ENCODE data around the gene BATF3. TPM values are rescaled to one million over a fixed set of nuclear protein-coding genes. Genes with fewer than 3 reads are reported as not detected.

BATF3 gene
- total and polyA plus RNA-seq, 2 of the 4 experiments (the other 2 are of a cell fraction), result 1.6 to 3.9 TPM

DNA sequence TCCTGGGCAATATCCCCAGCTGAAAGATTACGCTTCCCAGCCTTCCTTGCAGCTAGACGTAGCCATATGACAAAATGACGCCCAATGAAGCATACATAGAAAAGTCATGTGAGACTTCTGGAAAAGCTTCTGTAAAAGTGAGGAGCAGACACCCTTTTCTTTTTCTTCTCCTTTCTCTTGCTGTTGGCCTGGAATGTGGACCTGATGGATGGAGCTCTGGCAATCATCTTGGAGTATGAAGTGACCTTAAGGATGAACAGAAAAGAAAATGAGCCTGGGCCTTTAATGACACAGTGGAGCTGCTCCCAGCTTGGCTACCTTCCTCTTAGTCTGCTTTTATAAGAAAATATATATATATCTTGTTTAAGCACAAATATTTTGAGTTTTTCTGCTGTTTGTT lies 24.8 kb downstream of the BATF3 start:
- no peaks in the 10 kb centered on the region for H3K79me1 ChIP-seq (ENCODE audit: low read depth in 1 of 2, low read length in 2 of 2)
- H3K4me3 ChIP-seq (ENCODE audit: insufficient read depth, low read depth, low read length), result no peak overlapping the region
- ATAC-seq (ENCODE audit: low read depth) (no peak), DNase-seq (no peak)
- no peaks in the 10 kb centered on the region; the same call in 1 of the 2 replicates for H4K20me1 ChIP-seq (ENCODE audit: insufficient read depth, low read length)
- WGBS, 2 experiments (ENCODE audit: extremely low coverage in 2 of 2, insufficient read length in 1 of 2), result 60% methylated on average over 1 of the region's 3 CpGs; no CpG with 5 or more reads in 1 of the 2 experiments
- 0 out of 2 replicates have a peak overlapping the region, but pooled peaks have one; percentile 33 for H3K23ac ChIP-seq (ENCODE audit: low read depth, low read length)
- H2BK5ac ChIP-seq (ENCODE audit: low read depth, low read length, poor library complexity, severe bottlenecking), result no peak overlapping the region
- peaks cover 8% of the 10 kb centered on the region for H3K4me1 ChIP-seq (ENCODE audit: control insufficient read depth, insufficient read depth, low read length)
- no peak overlapping the region for H3K4ac ChIP-seq (ENCODE audit: low read depth, low read length)
- ChIA-PET CTCF (no interaction called here), POLR2A (ENCODE audit: unreplicated experiment) (no interaction called here)
- H4K91ac ChIP-seq (ENCODE audit: insufficient read depth, low read depth, low read length), result no peak overlapping the region
- H3K56ac ChIP-seq (ENCODE audit: extremely low read depth, insufficient read depth, low read length), result no peak overlapping the region
- no TSS peak for BruUV-seq (replicated peaks)
- H2AFZ ChIP-seq (replicated peaks; ENCODE audit: low read length, poor library complexity), result no peak overlapping the region
- H2BK120ac ChIP-seq (ENCODE audit: low read depth, low read length), result no peak overlapping the region
- no peak overlapping the region for H4K8ac ChIP-seq (ENCODE audit: low read depth in 2 of 2, low read length in 2 of 2)
- H3K4me2 ChIP-seq (ENCODE audit: low read depth, low read length), result no peak overlapping the region
- dilution Hi-C loops (cut with HindIII; ENCODE audit: low sequenced_read_pairs, unreplicated experiment), result no loop called here
- in situ Hi-C loops (cut with MboI; ENCODE audit: low sequenced_read_pairs), result loop anchor here (25.0 kb wide), 1 partner anchor 312 kb away; no protein-coding TSS in a partner anchor
- H3K18ac ChIP-seq (ENCODE audit: low read depth, low read length), result no peak overlapping the region
- H2AK5ac ChIP-seq (ENCODE audit: low read depth, low read length), result no peak overlapping the region
- H3K14ac ChIP-seq (replicated peaks; ENCODE audit: low read depth, low read length), result no peak overlapping the region
- H3K36me3 ChIP-seq (ENCODE audit: control insufficient read depth, insufficient read depth, low read length), result no peaks in the 10 kb centered on the region
- H3K27me3 ChIP-seq (ENCODE audit: control insufficient read depth, insufficient read depth, low read length), result peaks cover 2% of the 10 kb centered on the region; the same call in 1 of the 2 replicates
- no peak overlapping the region for H4K5ac ChIP-seq (ENCODE audit: low read depth, low read length)
- H3K9me1 ChIP-seq (ENCODE audit: insufficient read depth, low read length), result peaks cover 3% of the 10 kb centered on the region; the same call in 1 of the 2 replicates
- intact Hi-C loops (cut with micrococcal nuclease), result no loop called here
- H2BK20ac ChIP-seq (ENCODE audit: low read depth, low read length), result no peak overlapping the region
- TF ChIP-seq RCOR1 (IDR thresholded peaks at IDR 0.05; ENCODE audit: insufficient replicate concordance, low read length) (no peak), RFX5 (IDR thresholded peaks at IDR 0.05; ENCODE audit: low read depth, low read length) (no peak), MAFK (IDR thresholded peaks at IDR 0.05; ENCODE audit: low read depth, low read length) (no peak), NFE2L2 (IDR thresholded peaks at IDR 0.05; ENCODE audit: low read depth, low read length) (no peak), SMC3 (IDR thresholded peaks at IDR 0.05; ENCODE audit: low read depth, low read length) (no peak), MAZ (IDR thresholded peaks at IDR 0.05; ENCODE audit: borderline replicate concordance, low read depth, low read length) (no peak), MXI1 (IDR thresholded peaks at IDR 0.05; ENCODE audit: borderline replicate concordance, low read depth, low read length) (no peak), CEBPB (IDR thresholded peaks at IDR 0.05; ENCODE audit: low read depth, low read length) (no peak), FOS (IDR thresholded peaks at IDR 0.05; ENCODE audit: low read depth, low read length) (no peak), BHLHE40 (IDR thresholded peaks at IDR 0.05; ENCODE audit: low read depth, low read length) (no peak), POLR2A (IDR thresholded peaks at IDR 0.05; ENCODE audit: low read depth, low read length) (no peak), RAD21 (IDR thresholded peaks at IDR 0.05; ENCODE audit: low read length) (no peak), CHD1 (IDR thresholded peaks at IDR 0.05; ENCODE audit: low read depth, low read length) (no peak)
- TF ChIP-seq, protein P1, sequence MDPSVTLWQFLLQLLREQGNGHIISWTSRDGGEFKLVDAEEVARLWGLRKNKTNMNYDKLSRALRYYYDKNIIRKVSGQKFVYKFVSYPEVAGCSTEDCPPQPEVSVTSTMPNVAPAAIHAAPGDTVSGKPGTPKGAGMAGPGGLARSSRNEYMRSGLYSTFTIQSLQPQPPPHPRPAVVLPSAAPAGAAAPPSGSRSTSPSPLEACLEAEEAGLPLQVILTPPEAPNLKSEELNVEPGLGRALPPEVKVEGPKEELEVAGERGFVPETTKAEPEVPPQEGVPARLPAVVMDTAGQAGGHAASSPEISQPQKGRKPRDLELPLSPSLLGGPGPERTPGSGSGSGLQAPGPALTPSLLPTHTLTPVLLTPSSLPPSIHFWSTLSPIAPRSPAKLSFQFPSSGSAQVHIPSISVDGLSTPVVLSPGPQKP (IDR thresholded peaks at IDR 0.05; ENCODE audit: borderline replicate concordance, low read depth, low read length), result no peak
- TF ChIP-seq, protein P2, sequence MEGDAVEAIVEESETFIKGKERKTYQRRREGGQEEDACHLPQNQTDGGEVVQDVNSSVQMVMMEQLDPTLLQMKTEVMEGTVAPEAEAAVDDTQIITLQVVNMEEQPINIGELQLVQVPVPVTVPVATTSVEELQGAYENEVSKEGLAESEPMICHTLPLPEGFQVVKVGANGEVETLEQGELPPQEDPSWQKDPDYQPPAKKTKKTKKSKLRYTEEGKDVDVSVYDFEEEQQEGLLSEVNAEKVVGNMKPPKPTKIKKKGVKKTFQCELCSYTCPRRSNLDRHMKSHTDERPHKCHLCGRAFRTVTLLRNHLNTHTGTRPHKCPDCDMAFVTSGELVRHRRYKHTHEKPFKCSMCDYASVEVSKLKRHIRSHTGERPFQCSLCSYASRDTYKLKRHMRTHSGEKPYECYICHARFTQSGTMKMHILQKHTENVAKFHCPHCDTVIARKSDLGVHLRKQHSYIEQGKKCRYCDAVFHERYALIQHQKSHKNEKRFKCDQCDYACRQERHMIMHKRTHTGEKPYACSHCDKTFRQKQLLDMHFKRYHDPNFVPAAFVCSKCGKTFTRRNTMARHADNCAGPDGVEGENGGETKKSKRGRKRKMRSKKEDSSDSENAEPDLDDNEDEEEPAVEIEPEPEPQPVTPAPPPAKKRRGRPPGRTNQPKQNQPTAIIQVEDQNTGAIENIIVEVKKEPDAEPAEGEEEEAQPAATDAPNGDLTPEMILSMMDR (conservative IDR thresholded peaks at IDR 0.05; ENCODE audit: low read depth, low read length), result no peak
- TF ChIP-seq, protein P3, sequence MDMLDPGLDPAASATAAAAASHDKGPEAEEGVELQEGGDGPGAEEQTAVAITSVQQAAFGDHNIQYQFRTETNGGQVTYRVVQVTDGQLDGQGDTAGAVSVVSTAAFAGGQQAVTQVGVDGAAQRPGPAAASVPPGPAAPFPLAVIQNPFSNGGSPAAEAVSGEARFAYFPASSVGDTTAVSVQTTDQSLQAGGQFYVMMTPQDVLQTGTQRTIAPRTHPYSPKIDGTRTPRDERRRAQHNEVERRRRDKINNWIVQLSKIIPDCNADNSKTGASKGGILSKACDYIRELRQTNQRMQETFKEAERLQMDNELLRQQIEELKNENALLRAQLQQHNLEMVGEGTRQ (IDR thresholded peaks at IDR 0.05; ENCODE audit: low read depth, low read length), result no peak
- no peak overlapping the region for H2AK9ac ChIP-seq (replicated peaks; ENCODE audit: low read depth, low read length, poor library complexity)
- H2BK15ac ChIP-seq (ENCODE audit: low read depth, low read length), result no peak overlapping the region
- no peaks in the 10 kb centered on the region for H3K9me3 ChIP-seq (ENCODE audit: control insufficient read depth, insufficient read depth, low read length)
- no peak overlapping the region for H3K9ac ChIP-seq (ENCODE audit: low read depth, low read length)
- H3K27ac ChIP-seq (ENCODE audit: insufficient read depth, low read length), result no peak overlapping the region

Data from IMR-90 (cell line).